Tibial nerve (tissue), 4 donors: ENCODE results near the gene ST6GALNAC3. TPM values are rescaled to one million over a fixed set of nuclear protein-coding genes. Genes with fewer than 3 reads are reported as not detected.

Experiments
- DNase-seq, 2 donors: peaks; one replicate each; pipeline ENCODE4 v3.0.0-alpha.2; 2019; ENCODE audit warnings: low spot score in 2 of 2
- H3K27ac ChIP-seq, 4 donors: fragments of 200-600 bp; sonication (generic) in 3 of 4; one replicate each; pipeline ENCODE4 v1.5.1; 2017 to 2019; ENCODE audit warnings: mild to moderate bottlenecking in 1 of 4
- H3K27me3 ChIP-seq, 2 donors: fragments of 200-600 bp; sonication (generic) in 1 of 2; one replicate each; pipeline versions ENCODE4 v1.5.1 to v1.6.0; 2017 to 2019
- H3K36me3 ChIP-seq, 3 donors: fragments of 200-600 bp; sonication (generic); one replicate each; pipeline ENCODE4 v1.5.1; 2018 to 2019
- H3K4me1 ChIP-seq, 4 donors: fragments of 200-600 bp; sonication (generic) in 3 of 4; one replicate each; pipeline ENCODE4 v1.5.1; 2017 to 2019
- H3K4me3 ChIP-seq, 4 donors: fragments of 200-600 bp; sonication (generic) in 3 of 4; one replicate each; pipeline ENCODE4 v1.5.1; 2017 to 2019; ENCODE audit warnings: mild to moderate bottlenecking in 1 of 4, moderate library complexity in 1 of 4
- H3K9me3 ChIP-seq, 4 donors: fragments of 200-600 bp; sonication (generic) in 3 of 4; one replicate each; pipeline ENCODE4 v1.5.1; 2017 to 2019
- CTCF ChIP-seq, 5 experiments: fragments of 200-600 bp in 3 of 5; fragments of 450-650 bp in 2 of 5; sonication (generic) in 3 of 5; IDR thresholded peaks; one replicate each; pipeline ENCODE4 v1.5.1; 2016 to 2019; ENCODE audit warnings: antibody characterized with exemption in 5 of 5, mild to moderate bottlenecking in 3 of 5, moderate library complexity in 2 of 5
- EP300 ChIP-seq, 2 donors: sonication (generic); formaldehyde crosslinking; IDR thresholded peaks; one replicate each; pipeline ENCODE4 v1.6.1; 2017; ENCODE audit warnings: antibody characterized with exemption in 2 of 2, mild to moderate bottlenecking in 1 of 2
- POLR2A ChIP-seq, 2 donors: fragments of 450-650 bp; IDR thresholded peaks; one replicate each; pipeline ENCODE4 v1.6.1; 2017; ENCODE audit warnings: antibody characterized with exemption in 2 of 2, mild to moderate bottlenecking in 2 of 2, moderate library complexity in 2 of 2
- WGBS, 2 donors: methylation state at CpG; one replicate each; pipeline ENCODE4 v1.1.5; 2018; 5-methylcytosine and 5-hydroxymethylcytosine counted together
- total RNA-seq, 4 donors: library from RNA; depleted of rRNA; stranded (reverse); fragments of >200 nt; gene quantifications; one replicate each; pipeline ENCODE4 v1.1.0, GENCODE V29; 2016

ST6GALNAC3 gene
- total RNA-seq, 4 donors from 2014 or later = 2.7 to 6.6 (median 4.9) TPM

- H3K27ac ChIP-seq = no peak overlapping the region
- H3K4me1 ChIP-seq = no peaks in the 10 kb centered on the region
- H3K4me3 ChIP-seq = no peak overlapping the region
- no peaks in the 10 kb centered on the region for H3K9me3 ChIP-seq
- no peak for DNase-seq
- no peaks in the 10 kb centered on the region for H3K27me3 ChIP-seq
- H3K36me3 ChIP-seq = no peaks in the 10 kb centered on the region
- TF ChIP-seq EP300 (IDR thresholded peaks at IDR 0.05) (no peak), CTCF (IDR thresholded peaks at IDR 0.05) (no peak), POLR2A (IDR thresholded peaks at IDR 0.05) (no peak)
- WGBS, 2 donors = 88 to 94% methylated on average over 2 of the region's 2 CpGs
Observed at GRCh38 chr1:76562292-76562691, 487.7 kb downstream of the ST6GALNAC3 start.

- DNase-seq = no peak
- Histone ChIP-seq H3K4me3 (no peak overlapping the region), H3K4me1 (no peaks in the 10 kb centered on the region), H3K27me3 (no peaks in the 10 kb centered on the region), H3K27ac (no peak overlapping the region), H3K36me3 (no peaks in the 10 kb centered on the region), H3K9me3 (no peaks in the 10 kb centered on the region)
- WGBS, 2 donors = 68 to 70% methylated on average over 6 of the region's 6 CpGs
- TF ChIP-seq POLR2A (IDR thresholded peaks at IDR 0.05) = no peak
- no peak for TF ChIP-seq CTCF (IDR thresholded peaks at IDR 0.05)
- TF ChIP-seq EP300 (IDR thresholded peaks at IDR 0.05) = no peak
Observed at GRCh38 chr1:76568573-76569238, 494.2 kb downstream of the ST6GALNAC3 start.

DNA sequence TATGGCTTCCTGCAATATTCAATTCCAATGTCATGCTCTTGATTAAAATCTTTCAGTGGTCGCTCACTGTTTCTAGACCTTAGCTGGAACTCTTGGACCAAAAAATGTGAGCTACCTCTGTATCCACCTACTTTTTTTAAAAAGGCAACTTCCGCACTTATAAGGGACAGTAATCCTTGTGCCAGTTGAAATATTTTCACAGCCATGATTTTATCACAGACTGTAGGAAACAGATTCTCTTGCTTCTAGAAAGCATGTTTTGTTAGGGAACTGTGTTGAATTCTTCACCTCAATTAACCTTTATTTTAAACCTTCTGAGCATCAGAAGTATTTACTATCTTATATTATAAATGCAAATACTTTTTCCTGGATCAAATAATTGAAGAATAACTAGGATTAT lies 496.7 kb downstream of the ST6GALNAC3 start:
- no peak overlapping the region for H3K4me3 ChIP-seq
- H3K4me1 ChIP-seq = no peaks in the 10 kb centered on the region
- no peaks in the 10 kb centered on the region for H3K9me3 ChIP-seq
- no peak for DNase-seq
- no peak overlapping the region for H3K27ac ChIP-seq
- H3K27me3 ChIP-seq = no peaks in the 10 kb centered on the region
- WGBS, 2 donors = 94 to 96% methylated on average over 2 of the region's 2 CpGs
- H3K36me3 ChIP-seq = no peaks in the 10 kb centered on the region
- TF ChIP-seq POLR2A (IDR thresholded peaks at IDR 0.05) = no peak
- TF ChIP-seq EP300 (IDR thresholded peaks at IDR 0.05) = no peak
- no peak for TF ChIP-seq CTCF (IDR thresholded peaks at IDR 0.05)

- Histone ChIP-seq H3K4me3 (no peak overlapping the region), H3K27ac (no peak overlapping the region), H3K9me3 (no peaks in the 10 kb centered on the region), H3K4me1 (no peaks in the 10 kb centered on the region), H3K27me3 (no peaks in the 10 kb centered on the region), H3K36me3 (no peaks in the 10 kb centered on the region)
- TF ChIP-seq EP300 (IDR thresholded peaks at IDR 0.05) (no peak), CTCF (IDR thresholded peaks at IDR 0.05) (no peak), POLR2A (IDR thresholded peaks at IDR 0.05) (no peak)
- DNase-seq = no peak
Observed at GRCh38 chr1:76572229-76572628, 497.7 kb downstream of the ST6GALNAC3 start.

DNA sequence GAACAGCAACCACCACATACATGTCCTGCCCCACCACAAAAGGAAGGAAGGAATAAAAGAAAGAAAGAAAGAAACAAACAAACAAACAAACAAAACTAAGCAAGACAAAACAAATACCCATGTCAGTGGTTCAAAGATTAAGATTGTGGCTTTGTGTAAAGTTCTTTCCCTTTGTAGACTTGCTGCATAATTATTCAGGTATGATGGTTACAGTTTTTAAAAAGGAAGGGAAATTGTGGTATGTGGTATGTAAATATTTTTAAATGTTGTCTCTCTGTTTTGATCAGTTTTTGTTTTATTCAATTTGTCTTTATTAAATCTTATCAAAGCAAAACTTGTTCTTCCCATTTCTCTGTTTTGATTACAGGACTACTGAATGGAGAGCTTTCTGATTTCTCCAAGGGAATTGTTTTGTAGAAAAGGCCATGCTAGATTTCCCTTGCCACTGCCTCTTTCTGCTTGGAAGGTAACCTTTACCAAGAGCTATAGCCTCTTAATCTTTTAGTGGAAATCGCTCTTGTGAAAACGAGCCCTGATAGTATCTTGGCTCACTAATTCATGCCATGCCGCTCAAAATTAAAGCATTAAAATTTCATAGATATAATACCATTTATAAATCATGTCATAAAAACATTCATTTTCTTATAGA lies 502.5 kb downstream of the ST6GALNAC3 start:
- Histone ChIP-seq H3K27ac (no peak overlapping the region), H3K36me3 (no peaks in the 10 kb centered on the region), H3K4me1 (no peaks in the 10 kb centered on the region), H3K4me3 (no peak overlapping the region), H3K27me3 (no peaks in the 10 kb centered on the region), H3K9me3 (no peaks in the 10 kb centered on the region)
- DNase-seq = no peak
- WGBS, 2 donors = 87 to 91% methylated on average over 3 of the region's 3 CpGs
- TF ChIP-seq CTCF (IDR thresholded peaks at IDR 0.05) (no peak), POLR2A (IDR thresholded peaks at IDR 0.05) (no peak), EP300 (IDR thresholded peaks at IDR 0.05) (no peak)
